MM.1S (cell line): Measurements from ENCODE around the gene SLC25A53.

Source experiments
- DNase-seq: peaks from one replicate; pipeline ENCODE4 v3.0.0-alpha.2; 2015
- H2AFZ ChIP-seq: fragments of 300-600 bp; sonication (generic); 2 replicates; pipeline ENCODE4 v1.6.0; 2016; ENCODE audit warnings: antibody characterized with exemption, low read length
- H3F3A ChIP-seq: fragments of 300-600 bp; sonication (generic); 2 replicates; pipeline ENCODE4 v1.6.1; 2016; ENCODE audit warnings: mild to moderate bottlenecking, antibody characterized with exemption, low read length, moderate library complexity, mixed read lengths; ENCODE audit not compliant: insufficient read depth
- H3K27ac ChIP-seq: fragments of 300-600 bp; sonication (generic); 2 replicates; pipeline ENCODE4 v1.5.1; 2016; ENCODE audit warnings: mild to moderate bottlenecking, low read length
- H3K27me3 ChIP-seq: fragments of 300-600 bp; sonication (generic); replicated peaks from 2 replicates; pipeline ENCODE4 v1.6.0; 2016; ENCODE audit warnings: low read length; ENCODE audit not compliant: insufficient read depth
- H3K36me3 ChIP-seq: fragments of 300-600 bp; sonication (generic); replicated peaks from 2 replicates; pipeline ENCODE4 v1.6.1; 2016; ENCODE audit warnings: mild to moderate bottlenecking, low read length, mixed read lengths; ENCODE audit not compliant: insufficient read depth
- H3K4me1 ChIP-seq: fragments of 300-600 bp; sonication (generic); 2 replicates; pipeline ENCODE4 v1.6.1; 2016; ENCODE audit warnings: low read length, mixed read lengths
- H3K4me2 ChIP-seq: fragments of 300-600 bp; sonication (generic); 2 replicates; pipeline ENCODE4 v1.6.0; 2016; ENCODE audit warnings: low read depth, low read length
- H3K4me3 ChIP-seq: fragments of 300-600 bp; sonication (generic); 2 replicates; pipeline ENCODE4 v1.5.1; 2016; ENCODE audit warnings: low read length, mixed read lengths
- H3K79me2 ChIP-seq: fragments of 300-600 bp; sonication (generic); 2 replicates; pipeline ENCODE4 v1.6.1; 2016; ENCODE audit warnings: mixed run types, low read length, mixed read lengths
- H3K9ac ChIP-seq: fragments of 300-600 bp; sonication (generic); 2 replicates; pipeline ENCODE4 v1.6.1; 2016; ENCODE audit warnings: low read length, mixed read lengths
- H3K9me2 ChIP-seq: fragments of 300-600 bp; sonication (generic); replicated peaks from 2 replicates; pipeline ENCODE4 v1.6.1; 2016; ENCODE audit warnings: mild to moderate bottlenecking, low read length, mixed read lengths; ENCODE audit not compliant: insufficient read depth
- H3K9me3 ChIP-seq: fragments of 300-600 bp; sonication (generic); replicated peaks from 2 replicates; pipeline ENCODE4 v1.6.1; 2016; ENCODE audit warnings: mild to moderate bottlenecking, low read length, mixed read lengths; ENCODE audit not compliant: insufficient read depth
- H4K20me1 ChIP-seq: fragments of 300-600 bp; sonication (generic); 2 replicates; pipeline ENCODE4 v1.6.1; 2016; ENCODE audit warnings: mild to moderate bottlenecking, low read length, moderate library complexity, mixed read lengths; ENCODE audit not compliant: insufficient read depth
- EZH2 ChIP-seq: fragments of 300-600 bp; sonication (generic); optimal IDR thresholded peaks from 2 replicates; pipeline ENCODE3; 2017; ENCODE audit warnings: low read depth, mild to moderate bottlenecking, antibody characterized with exemption, low read length, mixed read lengths
- EZH2phosphoT487 ChIP-seq: fragments of 300-600 bp; sonication (generic); IDR thresholded peaks from 2 replicates; pipeline ENCODE4 v1.6.1; 2018; ENCODE audit warnings: antibody characterized with exemption, low read length
- TF ChIP-seq, protein P1 (sequence below): fragments of 300-600 bp; sonication (generic); IDR thresholded peaks from 2 replicates; pipeline ENCODE4 v1.5.1; 2016; ENCODE audit warnings: antibody characterized with exemption, low read length, mixed read lengths

The SLC25A53 gene

DNA sequence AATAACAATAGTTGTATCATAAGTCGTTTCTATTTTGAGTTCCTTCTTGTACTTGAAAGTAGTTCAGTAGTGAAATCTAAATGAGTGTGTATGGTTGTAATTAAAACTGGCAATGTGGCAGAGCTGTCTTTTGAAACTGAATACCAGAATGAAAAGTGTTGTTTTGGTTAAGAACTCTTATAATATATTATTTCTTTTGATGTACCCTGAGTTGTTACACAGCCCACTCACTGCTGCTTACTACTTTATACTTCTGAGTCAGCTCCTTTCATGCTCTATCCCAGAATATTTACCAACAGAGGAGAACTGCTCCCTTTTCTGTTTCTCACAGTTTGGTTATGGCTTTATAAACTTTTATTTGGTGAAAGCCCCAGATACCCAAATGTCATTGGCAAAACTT lies 38.2 kb upstream of the SLC25A53 start:
- Histone ChIP-seq H3F3A (no peaks in the 10 kb centered on the region; the same call in 1 of the 2 replicates), H3K9me3 (no peaks in the 10 kb centered on the region), H4K20me1 (no peaks in the 10 kb centered on the region), H3K9ac (no peak overlapping the region), H3K4me3 (no peak overlapping the region), H2AFZ (no peak overlapping the region), H3K36me3 (no peaks in the 10 kb centered on the region), H3K4me1 (no peaks in the 10 kb centered on the region), H3K27me3 (no peaks in the 10 kb centered on the region), H3K4me2 (no peak overlapping the region), H3K79me2 (no peaks in the 10 kb centered on the region), H3K27ac (no peak overlapping the region), H3K9me2 (no peaks in the 10 kb centered on the region)
- no peak for TF ChIP-seq EZH2
- no peak for TF ChIP-seq EZH2phosphoT487
- TF ChIP-seq, protein P1, sequence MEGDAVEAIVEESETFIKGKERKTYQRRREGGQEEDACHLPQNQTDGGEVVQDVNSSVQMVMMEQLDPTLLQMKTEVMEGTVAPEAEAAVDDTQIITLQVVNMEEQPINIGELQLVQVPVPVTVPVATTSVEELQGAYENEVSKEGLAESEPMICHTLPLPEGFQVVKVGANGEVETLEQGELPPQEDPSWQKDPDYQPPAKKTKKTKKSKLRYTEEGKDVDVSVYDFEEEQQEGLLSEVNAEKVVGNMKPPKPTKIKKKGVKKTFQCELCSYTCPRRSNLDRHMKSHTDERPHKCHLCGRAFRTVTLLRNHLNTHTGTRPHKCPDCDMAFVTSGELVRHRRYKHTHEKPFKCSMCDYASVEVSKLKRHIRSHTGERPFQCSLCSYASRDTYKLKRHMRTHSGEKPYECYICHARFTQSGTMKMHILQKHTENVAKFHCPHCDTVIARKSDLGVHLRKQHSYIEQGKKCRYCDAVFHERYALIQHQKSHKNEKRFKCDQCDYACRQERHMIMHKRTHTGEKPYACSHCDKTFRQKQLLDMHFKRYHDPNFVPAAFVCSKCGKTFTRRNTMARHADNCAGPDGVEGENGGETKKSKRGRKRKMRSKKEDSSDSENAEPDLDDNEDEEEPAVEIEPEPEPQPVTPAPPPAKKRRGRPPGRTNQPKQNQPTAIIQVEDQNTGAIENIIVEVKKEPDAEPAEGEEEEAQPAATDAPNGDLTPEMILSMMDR: no peak
- DNase-seq: no peak

DNA sequence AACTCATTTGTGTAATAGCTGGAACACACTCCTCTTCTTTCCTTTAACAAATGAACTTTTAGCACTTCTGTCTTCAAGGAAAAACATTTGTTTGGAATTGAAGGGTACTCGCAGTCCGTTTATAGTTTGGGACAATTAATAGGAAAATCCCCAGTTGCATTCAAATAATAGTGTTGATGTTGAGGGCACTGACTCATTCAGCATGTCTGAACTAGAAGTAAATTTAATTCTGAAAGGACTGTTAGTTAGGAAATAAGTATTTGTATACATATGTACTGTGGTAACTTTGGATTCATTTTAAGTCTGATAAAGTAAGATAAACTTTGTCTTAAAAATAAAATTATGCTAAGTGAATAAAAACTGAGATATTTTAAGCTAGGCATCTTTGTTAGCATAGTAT lies 36.7 kb upstream of the SLC25A53 start:
- Histone ChIP-seq H3K9me2 (no peaks in the 10 kb centered on the region), H2AFZ (no peak overlapping the region), H3K36me3 (no peaks in the 10 kb centered on the region), H3K27me3 (no peaks in the 10 kb centered on the region), H3K79me2 (no peaks in the 10 kb centered on the region), H4K20me1 (no peaks in the 10 kb centered on the region), H3K4me3 (no peak overlapping the region), H3F3A (no peaks in the 10 kb centered on the region; the same call in 1 of the 2 replicates), H3K4me1 (no peaks in the 10 kb centered on the region), H3K4me2 (no peak overlapping the region), H3K9me3 (no peaks in the 10 kb centered on the region), H3K27ac (no peak overlapping the region), H3K9ac (no peak overlapping the region)
- DNase-seq: no peak
- TF ChIP-seq, protein P1: no peak
- TF ChIP-seq EZH2phosphoT487 (no peak), EZH2 (no peak)

DNA sequence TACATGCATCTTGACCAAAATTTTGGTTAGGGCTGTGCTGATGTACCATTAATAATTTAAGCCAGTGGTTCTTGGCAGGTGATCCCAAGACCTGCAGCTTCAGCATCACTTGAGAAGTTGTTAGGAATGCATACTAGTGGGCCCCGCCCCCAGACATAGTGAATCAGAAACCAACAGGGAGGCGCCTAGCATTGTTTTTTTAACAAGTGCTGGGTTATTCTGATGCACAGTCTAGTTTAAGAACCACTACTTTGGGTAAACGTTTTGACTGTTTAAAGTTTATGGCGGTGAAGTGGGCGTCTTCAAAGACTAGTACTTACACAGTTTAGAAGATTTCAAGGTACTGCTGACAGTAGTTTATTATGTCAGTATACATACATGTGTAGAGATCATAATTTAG lies 33.0 kb upstream of the SLC25A53 start:
- Histone ChIP-seq H3K27ac (no peak overlapping the region), H3K9ac (no peak overlapping the region), H3F3A (no peaks in the 10 kb centered on the region), H3K9me2 (no peaks in the 10 kb centered on the region), H3K9me3 (no peaks in the 10 kb centered on the region), H3K4me3 (no peak overlapping the region), H3K4me1 (no peaks in the 10 kb centered on the region), H4K20me1 (no peaks in the 10 kb centered on the region), H2AFZ (no peak overlapping the region), H3K27me3 (no peaks in the 10 kb centered on the region), H3K36me3 (no peaks in the 10 kb centered on the region), H3K79me2 (no peaks in the 10 kb centered on the region), H3K4me2 (no peak overlapping the region)
- TF ChIP-seq EZH2 (no peak), EZH2phosphoT487 (no peak)
- TF ChIP-seq, protein P1: no peak
- DNase-seq: no peak
